SK-N-SH (cell line): ENCODE measurements around the gene SLC25A25. TPM values are rescaled to one million over a fixed set of nuclear protein-coding genes. Genes with fewer than 3 reads are reported as not detected.

ENCODE experiments used
- CTCF ChIA-PET: fragments of 300-600, 350-600 bp; formaldehyde crosslinking; extraction: SDS; loops from one replicate; lab custom pipeline; 2021; lab: Yijun Ruan, JAX
- POLR2A ChIA-PET: fragments of 350-600 bp; sonication (Branson Sonifier 250); formaldehyde crosslinking; extraction: SDS; loops from one replicate; lab custom pipeline; 2020; ENCODE audit warnings: antibody characterized with exemption, inconsistent platforms; lab: Yijun Ruan, JAX
- DNase-seq: peaks from one replicate; pipeline ENCODE4 v3.0.0; 2012
- H2AFZ ChIP-seq: fragments of 200-600 bp; sonication (generic); 2 replicates; pipeline ENCODE4 v1.8.1; 2016; ENCODE audit warnings: antibody characterized with exemption, mild to moderate bottlenecking, low read depth
- H3F3A ChIP-seq: fragments of 200-600 bp; sonication (generic); replicated peaks from 2 replicates; pipeline ENCODE3; 2016; ENCODE audit warnings: antibody characterized with exemption, mild to moderate bottlenecking; ENCODE audit not compliant: insufficient read depth
- H3K27ac ChIP-seq, 2 experiments: fragments of 200-500 bp in 1 of 2; fragments of 200-600 bp in 1 of 2; sonication (Bioruptor generic) in 1 of 2; sonication (generic), shearing (Covaris generic) in 1 of 2; 2 replicates each; pipeline versions ENCODE4 v1.5.1 to v1.6.1; 2014 to 2016; ENCODE audit warnings: low read depth in 2 of 2, inconsistent platforms in 1 of 2, low read length in 1 of 2, mild to moderate bottlenecking in 1 of 2, mixed read lengths in 1 of 2
- H3K27me3 ChIP-seq: fragments of 200-600 bp; sonication (generic), shearing (Covaris generic); 2 replicates; pipeline ENCODE4 v1.6.1; 2016; ENCODE audit warnings: mixed run types; ENCODE audit not compliant: insufficient read depth
- H3K36me3 ChIP-seq, 2 experiments: fragments of 200-500 bp in 1 of 2; fragments of 200-600 bp in 1 of 2; sonication (Bioruptor generic) in 1 of 2; sonication (generic) in 1 of 2; replicated peaks in 1 of 2; 2 replicates each; pipeline versions ENCODE3 to v1.5.1; 2014 to 2016; ENCODE audit warnings: low read length in 1 of 2, mild to moderate bottlenecking in 1 of 2; ENCODE audit not compliant: insufficient read depth in 2 of 2, control insufficient read depth in 1 of 2
- H3K4me1 ChIP-seq, 2 experiments: fragments of 200-500 bp in 1 of 2; fragments of 200-600 bp in 1 of 2; sonication (Bioruptor generic) in 1 of 2; sonication (generic), shearing (Covaris generic) in 1 of 2; 2 replicates each; pipeline versions ENCODE4 v1.5.1 to v1.6.1; 2014 to 2016; ENCODE audit warnings: low read depth in 1 of 2, low read length in 1 of 2, mixed run types in 1 of 2; ENCODE audit not compliant: insufficient read depth in 2 of 2, control insufficient read depth in 1 of 2
- H3K4me2 ChIP-seq: fragments of 200-600 bp; sonication (generic), shearing (Covaris generic); 2 replicates; pipeline ENCODE4 v1.6.1; 2017; ENCODE audit warnings: mixed run types
- H3K4me3 ChIP-seq, 2 experiments: fragments of 200-500 bp in 1 of 2; fragments of 200-600 bp in 1 of 2; sonication (Bioruptor generic) in 1 of 2; sonication (generic), shearing (Covaris generic) in 1 of 2; 2 replicates each; pipeline versions ENCODE4 v1.5.1 to v1.8.1; 2014 to 2016; ENCODE audit warnings: low read depth in 2 of 2, inconsistent platforms in 1 of 2, low read length in 1 of 2, mild to moderate bottlenecking in 1 of 2, mixed read lengths in 1 of 2, moderate library complexity in 1 of 2
- H3K79me2 ChIP-seq: fragments of 200-600 bp; sonication (generic); 2 replicates; pipeline ENCODE4 v1.8.1; 2017; ENCODE audit warnings: mild to moderate bottlenecking; ENCODE audit not compliant: insufficient read depth
- H3K9ac ChIP-seq: fragments of 200-600 bp; sonication (generic); 2 replicates; pipeline ENCODE4 v1.6.1; 2017; ENCODE audit warnings: mixed run types
- H3K9me2 ChIP-seq: fragments of 200-600 bp; sonication (generic); 2 replicates; pipeline ENCODE4 v1.6.1; 2017; ENCODE audit warnings: mixed run types
- H3K9me3 ChIP-seq: fragments of 200-600 bp; sonication (generic); 2 replicates; pipeline ENCODE4 v1.6.1; 2017; ENCODE audit warnings: mixed run types, mild to moderate bottlenecking, moderate library complexity
- H4K20me1 ChIP-seq: fragments of 200-600 bp; sonication (generic); 2 replicates; pipeline ENCODE4 v1.6.1; 2017; ENCODE audit warnings: mild to moderate bottlenecking, mixed run types; ENCODE audit not compliant: insufficient read depth
- CHD2 ChIP-seq: fragments of 150-350 bp; IDR thresholded peaks from 2 replicates; pipeline ENCODE4 v1.6.1; 2018; ENCODE audit warnings: low read length; ENCODE audit not compliant: partially characterized antibody
- ELF1 ChIP-seq: IDR thresholded peaks from 2 replicates; pipeline ENCODE4 v1.4.0; 2012
- EP300 ChIP-seq, 2 experiments: IDR thresholded peaks; 2 replicates each; pipeline versions ENCODE4 v1.4.0 to v1.6.1; 2012; ENCODE audit warnings: borderline replicate concordance in 1 of 2, low read depth in 1 of 2, low read length in 1 of 2
- FOSL2 ChIP-seq: IDR thresholded peaks from 2 replicates; pipeline ENCODE4 v1.4.0; 2012; ENCODE audit warnings: low read depth, mild to moderate bottlenecking, moderate library complexity, borderline replicate concordance
- FOXM1 ChIP-seq: IDR thresholded peaks from 2 replicates; pipeline ENCODE4 v1.4.0; 2012; ENCODE audit warnings: low read depth, mild to moderate bottlenecking
- GABPA ChIP-seq: IDR thresholded peaks from 2 replicates; pipeline ENCODE4 v1.4.0; 2012; ENCODE audit warnings: low read depth, mild to moderate bottlenecking
- MEF2A ChIP-seq: IDR thresholded peaks from 2 replicates; pipeline ENCODE4 v1.4.0; 2012; ENCODE audit warnings: low read depth, borderline replicate concordance
- NFIC ChIP-seq: IDR thresholded peaks from 2 replicates; pipeline ENCODE4 v1.4.0; 2012; ENCODE audit warnings: borderline replicate concordance
- POLR2AphosphoS5 ChIP-seq: IDR thresholded peaks from 2 replicates; pipeline ENCODE4 v1.6.1; 2012; ENCODE audit warnings: low read depth, low read length
- TCF12 ChIP-seq: IDR thresholded peaks from 2 replicates; pipeline ENCODE4 v1.4.0; 2012
- WGBS: methylation state at CpG from one replicate; pipeline ENCODE4 v1.1.6; 2017; ENCODE audit warnings: low lambda C conversion rate; 5-methylcytosine and 5-hydroxymethylcytosine counted together
- polyA plus RNA-seq, 3 experiments: library from polyadenylated mRNA; depleted of rRNA; stranded (reverse); fragments of >200 nt; gene quantifications; 2 replicates each; pipeline ENCODE4 v1.2.3, GENCODE V29; 2012
- TF ChIP-seq, protein P1 (sequence below): IDR thresholded peaks from 2 replicates; pipeline ENCODE4 v1.4.0; 2012; ENCODE audit warnings: low read depth, borderline replicate concordance
- TF ChIP-seq, protein P2 (sequence below): fragments of 150-350 bp; IDR thresholded peaks from 2 replicates; pipeline ENCODE4 v1.6.1; 2016; ENCODE audit warnings: mild to moderate bottlenecking, low read depth, low read length
- TF ChIP-seq, protein P3 (sequence below): IDR thresholded peaks from 2 replicates; pipeline ENCODE4 v1.4.0; 2012; ENCODE audit warnings: low read depth, borderline replicate concordance

Gene SLC25A25
- polyA plus RNA-seq, 1 of the 3 experiments (the other 2 are of a cell fraction) = 12.1 TPM

- CTCF ChIA-PET = interaction anchor here (1.1 to 6.5 kb wide), 5 partner anchors 12 to 191 kb away, joined by 3 to 246 read pairs (median 55); partner anchors contain the start of gene PTGES2
- POLR2A ChIA-PET = interaction anchor here (0.8 kb wide), 1 partner anchor 23 kb away, joined by 3 read pairs; no protein-coding TSS in a partner anchor
These were observed 45.7 kb downstream of the SLC25A25 start for GRCh38 chr9:128113526-128114325.

More at GRCh38 chr9:128113526-128114325, 45.7 kb downstream of the SLC25A25 start:
- DNase-seq = no peak
- no peak overlapping the region for H3K4me3 ChIP-seq
- H3K36me3 ChIP-seq = peaks cover 0 to 3% of the 10 kb centered on the region in 2 experiments
- H3K4me1 ChIP-seq = peaks cover 3 to 4% of the 10 kb centered on the region in 2 experiments; a peak in 1 of 4 replicates
- H3K27me3 ChIP-seq = no peaks in the 10 kb centered on the region
- H3F3A ChIP-seq = peaks cover 8% of the 10 kb centered on the region
- no peaks in the 10 kb centered on the region for H4K20me1 ChIP-seq
- no peak overlapping the region for H3K9ac ChIP-seq
- H2AFZ ChIP-seq = no peak overlapping the region
- no peak overlapping the region for H3K4me2 ChIP-seq
- 94% methylated on average over 11 of the region's 12 CpGs for WGBS
- no peaks in the 10 kb centered on the region for H3K79me2 ChIP-seq
- TF ChIP-seq MEF2A (no peak), TCF12 (no peak), NFIC (no peak), CHD2 (no peak), POLR2AphosphoS5 (no peak), FOSL2 (no peak), EP300 (IDR thresholded peaks at IDR 0.05; ENCODE audit: borderline replicate concordance in 1 of 2, low read depth in 1 of 2, low read length in 1 of 2) (no peak), FOXM1 (no peak), ELF1 (no peak), GABPA (no peak)
- TF ChIP-seq, protein P1, sequence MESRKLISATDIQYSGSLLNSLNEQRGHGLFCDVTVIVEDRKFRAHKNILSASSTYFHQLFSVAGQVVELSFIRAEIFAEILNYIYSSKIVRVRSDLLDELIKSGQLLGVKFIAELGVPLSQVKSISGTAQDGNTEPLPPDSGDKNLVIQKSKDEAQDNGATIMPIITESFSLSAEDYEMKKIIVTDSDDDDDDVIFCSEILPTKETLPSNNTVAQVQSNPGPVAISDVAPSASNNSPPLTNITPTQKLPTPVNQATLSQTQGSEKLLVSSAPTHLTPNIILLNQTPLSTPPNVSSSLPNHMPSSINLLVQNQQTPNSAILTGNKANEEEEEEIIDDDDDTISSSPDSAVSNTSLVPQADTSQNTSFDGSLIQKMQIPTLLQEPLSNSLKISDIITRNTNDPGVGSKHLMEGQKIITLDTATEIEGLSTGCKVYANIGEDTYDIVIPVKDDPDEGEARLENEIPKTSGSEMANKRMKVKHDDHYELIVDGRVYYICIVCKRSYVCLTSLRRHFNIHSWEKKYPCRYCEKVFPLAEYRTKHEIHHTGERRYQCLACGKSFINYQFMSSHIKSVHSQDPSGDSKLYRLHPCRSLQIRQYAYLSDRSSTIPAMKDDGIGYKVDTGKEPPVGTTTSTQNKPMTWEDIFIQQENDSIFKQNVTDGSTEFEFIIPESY = no peak
- TF ChIP-seq, protein P2, sequence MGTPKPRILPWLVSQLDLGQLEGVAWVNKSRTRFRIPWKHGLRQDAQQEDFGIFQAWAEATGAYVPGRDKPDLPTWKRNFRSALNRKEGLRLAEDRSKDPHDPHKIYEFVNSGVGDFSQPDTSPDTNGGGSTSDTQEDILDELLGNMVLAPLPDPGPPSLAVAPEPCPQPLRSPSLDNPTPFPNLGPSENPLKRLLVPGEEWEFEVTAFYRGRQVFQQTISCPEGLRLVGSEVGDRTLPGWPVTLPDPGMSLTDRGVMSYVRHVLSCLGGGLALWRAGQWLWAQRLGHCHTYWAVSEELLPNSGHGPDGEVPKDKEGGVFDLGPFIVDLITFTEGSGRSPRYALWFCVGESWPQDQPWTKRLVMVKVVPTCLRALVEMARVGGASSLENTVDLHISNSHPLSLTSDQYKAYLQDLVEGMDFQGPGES = no peak
- TF ChIP-seq, protein P3, sequence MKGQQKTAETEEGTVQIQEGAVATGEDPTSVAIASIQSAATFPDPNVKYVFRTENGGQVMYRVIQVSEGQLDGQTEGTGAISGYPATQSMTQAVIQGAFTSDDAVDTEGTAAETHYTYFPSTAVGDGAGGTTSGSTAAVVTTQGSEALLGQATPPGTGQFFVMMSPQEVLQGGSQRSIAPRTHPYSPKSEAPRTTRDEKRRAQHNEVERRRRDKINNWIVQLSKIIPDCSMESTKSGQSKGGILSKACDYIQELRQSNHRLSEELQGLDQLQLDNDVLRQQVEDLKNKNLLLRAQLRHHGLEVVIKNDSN = no peak
- no peaks in the 10 kb centered on the region for H3K9me2 ChIP-seq
- no peak overlapping the region for H3K27ac ChIP-seq
- H3K9me3 ChIP-seq = no peaks in the 10 kb centered on the region
